ENCODE data around the gene ADISSP.

ADISSP gene

DNA sequence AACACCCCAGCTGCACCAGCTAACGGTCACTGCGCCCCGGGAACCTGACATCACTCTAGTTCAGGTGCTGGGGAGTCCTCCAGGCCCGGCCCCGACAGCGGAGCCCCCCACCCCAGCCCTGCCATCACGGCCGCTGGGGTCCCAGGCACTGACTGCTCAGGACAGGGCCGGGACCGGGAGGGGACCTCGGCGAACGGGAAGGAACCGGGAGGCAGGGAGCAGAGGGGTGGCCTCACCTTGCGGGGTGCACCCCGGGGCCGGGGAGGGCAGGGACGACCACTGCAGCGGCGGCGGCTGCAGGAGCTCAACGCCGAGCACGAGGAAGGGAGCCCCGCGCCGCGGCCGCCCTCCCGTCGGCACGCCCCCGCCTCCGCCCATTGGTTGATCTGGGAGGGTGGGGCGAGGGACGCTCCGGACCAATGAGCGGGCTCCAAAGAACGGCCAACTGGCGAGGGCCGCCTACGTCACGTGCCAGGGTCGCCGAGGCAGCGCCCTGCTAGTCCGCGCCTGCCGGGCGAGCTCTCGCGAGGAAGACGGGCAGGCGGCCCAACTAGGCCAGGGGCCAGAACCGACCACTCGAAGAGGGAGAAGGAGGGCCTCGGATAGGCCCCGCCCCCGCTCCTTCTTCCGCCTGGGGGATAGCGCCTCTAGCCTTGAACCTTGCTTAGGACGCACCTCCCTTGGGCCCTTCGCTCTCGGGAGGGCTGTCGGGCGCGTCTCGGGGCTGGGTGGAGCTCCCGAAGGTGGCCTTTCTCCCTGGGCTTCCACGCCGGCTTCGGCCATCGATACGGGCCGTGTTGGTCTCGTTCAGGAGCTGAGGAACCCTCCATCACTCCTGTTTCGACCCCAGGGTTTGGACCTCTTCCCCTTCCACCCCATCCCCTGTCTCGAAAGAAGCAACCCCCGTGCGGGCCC is at the start of gene ADISSP:
Gene ADISSP (minus strand): TSS at position 327 of the 915 bp plus-strand sequence. CDS start 7,653 bp downstream, outside the sequence.
- in situ Hi-C loops (cut with MboI; ENCODE audit: low sequenced_read_pairs) = no loop called here

- in situ Hi-C loops (cut with MboI; ENCODE audit: low sequenced_read_pairs) = no loop called here
Measured at GRCh38 chr20:3815703-3816315, 48.3 kb upstream of the ADISSP start.

DNA sequence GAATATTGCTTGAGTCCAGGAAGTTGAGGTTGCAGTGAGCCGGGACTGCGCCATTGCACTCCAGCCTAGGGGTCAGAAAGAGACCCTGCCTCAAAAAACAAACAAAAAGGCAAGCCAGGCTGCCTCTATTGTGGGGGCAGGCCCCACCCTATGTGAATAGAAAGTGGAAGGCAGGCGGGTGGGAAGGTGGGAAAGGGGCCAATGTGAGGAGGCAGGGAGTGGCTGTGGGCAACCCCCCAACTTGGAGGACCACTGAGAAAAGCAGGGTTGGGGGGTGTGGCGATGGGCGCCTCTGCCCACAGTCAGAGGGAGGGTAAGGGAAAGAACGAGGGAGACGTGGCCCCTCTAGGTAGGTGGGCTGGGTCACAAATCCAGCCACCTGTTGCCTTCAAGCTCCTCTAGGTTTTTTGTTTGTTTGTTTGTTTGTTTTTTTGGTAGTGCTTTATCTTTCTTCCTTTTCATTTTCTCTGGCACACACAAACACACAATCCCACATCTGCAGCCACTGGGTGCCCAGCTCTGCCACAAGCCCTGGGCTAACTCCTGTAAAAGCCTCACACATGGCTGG is 47.5 kb upstream of the ADISSP start:
- in situ Hi-C loops (cut with MboI; ENCODE audit: low sequenced_read_pairs) = no loop called here

DNA sequence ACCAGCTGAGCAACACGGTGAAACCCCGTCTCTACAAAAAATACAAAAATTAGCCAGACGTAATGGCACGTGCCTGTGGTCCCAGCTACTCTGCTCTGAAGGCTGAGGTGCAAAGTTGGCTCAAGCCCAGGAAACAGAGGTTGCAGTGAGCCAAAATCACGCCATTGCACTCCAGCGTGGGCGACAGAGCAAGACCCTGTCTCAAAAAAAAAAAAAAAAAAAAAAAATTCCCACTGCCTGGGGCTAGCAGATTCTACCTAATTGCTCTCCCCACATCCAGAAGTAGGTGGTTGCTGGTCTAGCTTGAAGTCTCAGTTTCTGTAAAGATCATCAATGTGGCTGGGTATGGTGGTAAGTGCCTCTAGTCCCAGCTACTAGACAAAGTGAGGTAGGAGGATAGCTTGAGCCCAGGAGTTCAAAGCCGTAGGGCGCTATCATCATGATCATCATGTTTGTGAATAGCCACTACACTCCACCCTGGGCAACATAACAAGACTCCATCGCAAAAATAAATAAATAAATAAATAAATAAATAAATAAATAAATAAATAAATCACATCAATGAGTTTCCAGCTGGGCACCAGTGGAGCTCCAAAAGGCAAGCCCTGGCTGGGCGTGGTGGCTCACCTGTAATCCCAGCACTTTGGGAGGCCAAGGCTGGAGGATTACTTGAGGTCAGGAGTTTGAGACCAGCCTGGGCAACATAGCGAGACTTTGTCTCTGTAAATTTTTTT is 46.5 kb upstream of the ADISSP start:
- in situ Hi-C loops (cut with MboI; ENCODE audit: low sequenced_read_pairs) = no loop called here

- in situ Hi-C loops (cut with MboI; ENCODE audit: low sequenced_read_pairs) = no loop called here
Measured at GRCh38 chr20:3812975-3813847, 45.7 kb upstream of the ADISSP start.

- in situ Hi-C loops (cut with MboI; ENCODE audit: low sequenced_read_pairs) = no loop called here
Measured at GRCh38 chr20:3812259-3812681, 44.7 kb upstream of the ADISSP start.

- in situ Hi-C loops (cut with MboI; ENCODE audit: low sequenced_read_pairs) = no loop called here
Measured at GRCh38 chr20:3811467-3812258, 44.1 kb upstream of the ADISSP start.

DNA sequence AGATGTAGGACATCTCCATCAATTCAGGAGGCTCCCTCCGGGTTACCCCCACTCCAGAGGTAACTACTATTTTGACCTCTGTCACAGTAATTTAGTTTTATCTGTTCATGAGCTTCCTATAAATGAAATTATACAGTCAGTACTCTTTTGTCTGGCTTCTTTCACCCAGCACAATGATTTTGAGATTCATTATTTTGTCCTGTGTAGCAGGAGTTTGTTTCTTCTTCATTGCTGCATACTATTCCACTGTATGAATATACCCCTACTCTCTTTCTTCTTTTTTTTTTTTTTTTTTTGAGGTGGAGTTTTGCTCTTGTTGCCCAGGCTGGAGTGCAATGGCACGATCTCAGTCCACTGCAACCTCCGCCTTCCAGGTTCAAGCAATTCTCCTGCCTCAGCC is 41.0 kb upstream of the ADISSP start:
- in situ Hi-C loops (cut with MboI; ENCODE audit: low sequenced_read_pairs) = no loop called here

GRCh38 chr20:3804781-3805180 is 37.2 kb upstream of the ADISSP start:
- in situ Hi-C loops (cut with MboI; ENCODE audit: low sequenced_read_pairs) = no loop called here

GRCh38 chr20:3804254-3804751 is 36.8 kb upstream of the ADISSP start:
- in situ Hi-C loops (cut with MboI; ENCODE audit: low sequenced_read_pairs) = no loop called here

DNA sequence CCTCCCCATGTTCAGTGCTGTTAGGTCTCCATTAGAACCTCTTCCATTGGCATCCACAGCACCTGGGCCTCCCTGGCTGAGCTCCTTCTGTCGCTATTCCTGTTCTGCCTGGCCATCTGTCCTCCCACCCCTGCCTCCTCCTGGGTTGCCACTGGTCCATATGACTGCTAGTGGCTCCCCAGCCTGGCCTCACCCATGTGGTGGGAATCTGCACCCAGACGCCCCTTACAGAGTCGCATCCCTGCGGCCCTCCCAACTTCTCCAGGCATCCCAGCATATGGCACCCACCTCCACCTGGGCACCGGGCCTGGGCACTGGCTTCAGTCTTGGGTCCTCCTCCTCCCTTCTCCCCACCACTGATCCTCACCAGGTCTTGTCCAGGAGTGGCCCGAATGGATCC is 36.3 kb upstream of the ADISSP start:
- in situ Hi-C loops (cut with MboI; ENCODE audit: low sequenced_read_pairs) = no loop called here

GRCh38 chr20:3803289-3803688 is 35.7 kb upstream of the ADISSP start:
- in situ Hi-C loops (cut with MboI; ENCODE audit: low sequenced_read_pairs) = no loop called here

DNA sequence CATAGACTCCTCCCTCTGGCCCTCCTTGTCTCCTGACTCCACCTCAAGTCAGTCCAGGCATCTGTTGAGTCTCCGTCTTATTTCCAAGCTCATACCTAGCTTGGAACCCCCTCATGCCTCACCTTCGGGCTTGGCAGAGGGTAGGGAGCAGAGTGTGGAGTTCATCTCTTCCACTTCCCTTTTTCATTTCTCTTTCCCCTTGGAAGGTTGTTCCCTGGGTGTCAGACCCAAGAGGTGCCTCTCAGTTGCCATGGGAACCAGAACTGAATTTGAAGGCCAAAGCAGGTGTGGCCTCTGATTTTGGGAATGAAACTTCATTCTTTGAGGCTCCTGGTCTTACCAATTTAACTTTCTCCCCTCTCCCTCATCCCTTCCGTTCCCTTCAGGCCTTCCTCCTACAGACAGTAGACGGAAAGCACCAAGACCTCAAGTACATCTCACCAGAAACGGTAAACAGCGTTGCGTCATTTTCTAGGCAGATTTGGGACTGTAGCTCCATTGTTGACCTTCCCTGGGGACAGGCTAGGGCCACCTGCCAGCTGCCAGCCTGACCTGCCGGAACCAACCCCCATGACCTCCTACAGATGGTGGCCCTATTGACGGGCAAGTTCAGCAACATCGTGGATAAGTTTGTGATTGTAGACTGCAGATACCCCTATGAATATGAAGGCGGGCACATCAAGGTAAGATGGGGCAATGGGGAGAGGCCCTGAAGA is 35.1 kb upstream of the ADISSP start:
- in situ Hi-C loops (cut with MboI; ENCODE audit: low sequenced_read_pairs) = no loop called here

GRCh38 chr20:3801846-3802245 is 34.3 kb upstream of the ADISSP start:
- in situ Hi-C loops (cut with MboI; ENCODE audit: low sequenced_read_pairs) = no loop called here

GRCh38 chr20:3801299-3801698 is 33.7 kb upstream of the ADISSP start:
- in situ Hi-C loops (cut with MboI; ENCODE audit: low sequenced_read_pairs) = no loop called here

DNA sequence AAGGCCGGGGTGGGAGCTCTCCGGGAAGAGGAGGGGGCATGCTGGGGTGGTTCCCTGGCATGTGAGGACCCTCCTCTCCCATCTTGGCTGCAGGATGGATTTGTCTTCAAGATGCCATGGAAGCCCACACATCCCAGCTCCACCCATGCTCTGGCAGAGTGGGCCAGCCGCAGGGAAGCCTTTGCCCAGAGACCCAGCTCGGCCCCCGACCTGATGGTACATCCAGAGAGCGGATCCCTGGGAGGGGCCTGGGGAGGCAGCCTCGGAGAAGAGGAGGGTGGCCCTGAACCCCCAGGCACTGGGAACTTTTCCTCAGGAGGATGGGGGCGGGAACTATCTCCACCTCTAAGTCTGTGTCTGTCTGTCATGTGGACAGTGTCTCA is 33.3 kb upstream of the ADISSP start:
- in situ Hi-C loops (cut with MboI; ENCODE audit: low sequenced_read_pairs) = no loop called here

DNA sequence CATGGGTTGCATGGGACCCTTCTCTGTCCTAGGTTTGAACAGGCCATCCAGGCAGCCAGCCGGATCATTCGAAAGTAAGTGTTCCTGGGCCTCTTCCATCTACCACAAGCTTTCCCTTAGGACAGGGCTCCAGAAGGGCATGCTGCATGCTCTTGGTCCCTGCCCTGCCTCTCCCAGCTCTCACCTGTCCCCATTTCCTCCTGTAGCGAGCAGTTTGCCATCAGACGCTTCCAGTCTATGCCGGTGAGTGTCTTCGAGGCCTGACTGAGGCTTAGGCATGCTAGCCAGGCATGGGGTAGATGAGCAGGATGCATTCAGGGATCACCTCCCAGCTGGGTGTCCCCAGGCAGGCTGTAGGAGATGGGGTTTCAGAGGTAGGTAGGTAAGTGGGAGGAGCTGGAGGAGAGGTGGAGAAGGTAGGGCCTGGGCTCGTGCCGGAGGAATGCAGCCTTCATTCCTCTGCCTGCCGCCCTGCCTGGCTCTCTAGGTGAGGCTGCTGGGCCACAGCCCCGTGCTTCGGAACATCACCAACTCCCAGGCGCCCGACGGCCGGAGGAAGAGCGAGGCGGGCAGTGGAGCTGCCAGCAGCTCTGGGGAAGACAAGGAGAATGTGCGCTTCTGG is 32.8 kb upstream of the ADISSP start:
- in situ Hi-C loops (cut with MboI; ENCODE audit: low sequenced_read_pairs) = no loop called here

DNA sequence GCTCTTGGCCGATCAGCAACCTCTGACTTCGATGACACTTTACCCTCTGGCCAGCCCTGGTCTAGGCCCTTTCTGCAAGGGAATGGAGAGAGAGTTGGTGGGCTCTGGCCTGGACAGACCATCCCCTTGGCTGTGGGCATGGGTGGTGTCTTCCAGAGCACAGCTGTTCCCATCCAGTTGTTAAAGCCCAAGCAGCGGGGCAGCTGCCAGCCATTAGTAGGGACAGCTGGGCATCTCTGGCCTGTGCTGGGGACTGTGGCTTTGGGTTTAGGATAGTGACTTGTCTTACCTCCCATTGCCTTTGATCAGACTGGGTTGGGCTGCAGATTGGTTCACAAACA is 31.3 kb upstream of the ADISSP start:
- in situ Hi-C loops (cut with MboI; ENCODE audit: low sequenced_read_pairs) = no loop called here

Data from HL-60/S4 treated with phorbol 12-myristate 13-acetate at 8.2 ng/mL for 4 days and 3 days (cell line).